Mesothelial cell of epicardium (in vitro differentiated cells): Measurements from ENCODE around the gene ZCCHC10. TPM values are rescaled to one million over a fixed set of nuclear protein-coding genes. Genes with fewer than 3 reads are reported as not detected.

Experiments
- DNase-seq, 2 experiments: peaks; one replicate each; pipeline ENCODE4 v3.0.0; 2021; ENCODE audit warnings: low spot score in 2 of 2; ENCODE audit not compliant: unreplicated experiment in 2 of 2
- H3K27ac Mint-ChIP-seq: 2 replicates; pipeline ENCODE4 v1.8.0; 2021; ENCODE audit warnings: mixed read lengths
- H3K27me3 Mint-ChIP-seq: 2 replicates; pipeline ENCODE4 v1.8.0; 2021; ENCODE audit warnings: low read depth, mixed read lengths
- H3K36me3 Mint-ChIP-seq: 2 replicates; pipeline ENCODE4 v1.8.0; 2021; ENCODE audit warnings: mixed read lengths
- H3K4me1 Mint-ChIP-seq: 2 replicates; pipeline ENCODE4 v1.8.0; 2021; ENCODE audit warnings: mixed read lengths
- H3K4me3 Mint-ChIP-seq: 2 replicates; pipeline ENCODE4 v1.8.0; 2021; ENCODE audit warnings: mild to moderate bottlenecking, moderate library complexity, mixed read lengths
- H3K9me3 Mint-ChIP-seq: 2 replicates; pipeline ENCODE4 v1.8.0; 2021; ENCODE audit warnings: mixed read lengths
- total RNA-seq: library from RNA; stranded (reverse); gene quantifications from 3 replicates; pipeline ENCODE4 v1.2.1, GENCODE V29; 2021
- TF ChIP-seq, protein P1 (sequence below): fragments of 200-600 bp; sonication (generic); IDR thresholded peaks from one replicate; pipeline ENCODE4 v1.5.0; 2021; ENCODE audit warnings: antibody characterized with exemption; ENCODE audit not compliant: unreplicated experiment

The ZCCHC10 gene
- total RNA-seq, 1 donor from 2014 or later = 18.7 TPM

DNA sequence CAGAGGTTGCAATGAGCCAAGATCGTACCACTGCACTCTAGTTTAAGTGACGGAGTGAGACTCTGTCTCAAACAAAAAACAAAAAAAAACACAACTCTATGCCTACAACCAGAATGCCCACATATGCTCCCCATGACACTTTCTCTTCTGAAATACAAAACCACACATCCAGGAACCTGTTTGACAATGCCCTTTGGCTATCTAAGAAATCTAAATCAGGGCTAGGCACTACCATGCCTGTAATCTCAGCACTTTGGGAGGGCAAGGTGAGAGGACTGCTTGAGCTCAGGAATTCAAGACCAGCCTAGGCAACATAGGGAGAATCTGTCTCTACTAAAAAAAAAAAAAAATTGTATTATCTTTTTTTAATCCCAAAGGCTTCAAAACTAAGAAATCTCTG lies 73.5 kb downstream of the ZCCHC10 start:
- H3K4me3 Mint-ChIP-seq = no peak overlapping the region
- H3K36me3 Mint-ChIP-seq = peaks cover 30% of the 10 kb centered on the region
- TF ChIP-seq, protein P1, sequence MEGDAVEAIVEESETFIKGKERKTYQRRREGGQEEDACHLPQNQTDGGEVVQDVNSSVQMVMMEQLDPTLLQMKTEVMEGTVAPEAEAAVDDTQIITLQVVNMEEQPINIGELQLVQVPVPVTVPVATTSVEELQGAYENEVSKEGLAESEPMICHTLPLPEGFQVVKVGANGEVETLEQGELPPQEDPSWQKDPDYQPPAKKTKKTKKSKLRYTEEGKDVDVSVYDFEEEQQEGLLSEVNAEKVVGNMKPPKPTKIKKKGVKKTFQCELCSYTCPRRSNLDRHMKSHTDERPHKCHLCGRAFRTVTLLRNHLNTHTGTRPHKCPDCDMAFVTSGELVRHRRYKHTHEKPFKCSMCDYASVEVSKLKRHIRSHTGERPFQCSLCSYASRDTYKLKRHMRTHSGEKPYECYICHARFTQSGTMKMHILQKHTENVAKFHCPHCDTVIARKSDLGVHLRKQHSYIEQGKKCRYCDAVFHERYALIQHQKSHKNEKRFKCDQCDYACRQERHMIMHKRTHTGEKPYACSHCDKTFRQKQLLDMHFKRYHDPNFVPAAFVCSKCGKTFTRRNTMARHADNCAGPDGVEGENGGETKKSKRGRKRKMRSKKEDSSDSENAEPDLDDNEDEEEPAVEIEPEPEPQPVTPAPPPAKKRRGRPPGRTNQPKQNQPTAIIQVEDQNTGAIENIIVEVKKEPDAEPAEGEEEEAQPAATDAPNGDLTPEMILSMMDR = no peak
- H3K4me1 Mint-ChIP-seq = peaks cover 18% of the 10 kb centered on the region
- H3K27me3 Mint-ChIP-seq = no peaks in the 10 kb centered on the region
- peak overlapping the region; percentile 23 for H3K27ac Mint-ChIP-seq
- DNase-seq = no peak
- H3K9me3 Mint-ChIP-seq = peaks cover 5% of the 10 kb centered on the region

DNA sequence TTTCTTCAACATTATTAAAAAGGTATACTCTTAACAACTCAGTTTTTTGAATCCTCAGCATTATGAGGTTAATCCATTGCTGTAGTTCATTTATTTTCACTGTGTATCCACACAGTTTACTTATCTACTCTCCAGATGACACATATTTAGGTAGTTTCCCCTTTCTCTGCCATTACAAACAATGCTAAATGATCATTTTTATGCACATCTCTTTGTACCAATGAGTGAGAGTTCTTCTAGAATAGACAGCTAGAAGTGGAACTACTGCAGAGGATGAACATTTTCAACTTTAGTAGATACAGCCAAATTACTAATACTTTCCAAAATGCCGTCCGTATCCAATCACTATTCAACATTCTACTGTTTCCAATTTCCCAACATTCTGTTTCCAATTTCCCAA lies 74.5 kb downstream of the ZCCHC10 start:
- no peak for DNase-seq
- Mint-ChIP-seq H3K27me3 (no peaks in the 10 kb centered on the region), H3K9me3 (peaks cover 5% of the 10 kb centered on the region), H3K4me1 (peaks cover 21% of the 10 kb centered on the region), H3K27ac (no peak overlapping the region), H3K4me3 (no peak overlapping the region), H3K36me3 (peaks cover 29% of the 10 kb centered on the region)
- TF ChIP-seq, protein P1 = no peak

DNA sequence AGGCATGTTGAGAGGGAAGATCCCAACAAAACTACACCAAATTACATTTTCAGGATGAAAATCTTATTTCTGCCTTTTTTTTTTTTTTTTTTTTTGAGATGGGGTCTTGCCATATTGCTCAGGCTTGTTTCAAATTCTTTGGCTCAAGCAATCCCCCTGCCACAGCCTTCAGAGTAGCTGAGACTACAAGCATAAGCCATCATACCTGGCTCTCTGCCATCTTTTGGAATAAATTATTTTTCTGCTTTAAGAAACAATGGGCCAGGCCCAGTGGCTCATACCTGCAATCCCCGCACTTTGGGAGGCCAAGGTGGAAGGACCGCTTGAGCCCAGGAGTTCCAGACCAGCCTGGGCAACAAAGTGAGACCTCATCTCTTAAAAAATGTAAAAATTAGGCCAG lies 77.2 kb downstream of the ZCCHC10 start:
- Mint-ChIP-seq H3K36me3 (peaks cover 22% of the 10 kb centered on the region), H3K27ac (peak overlapping the region; percentile 13), H3K4me1 (peaks cover 19% of the 10 kb centered on the region), H3K27me3 (no peaks in the 10 kb centered on the region), H3K9me3 (no peaks in the 10 kb centered on the region), H3K4me3 (no peak overlapping the region)
- DNase-seq = no peak
- TF ChIP-seq, protein P1 = no peak

DNA sequence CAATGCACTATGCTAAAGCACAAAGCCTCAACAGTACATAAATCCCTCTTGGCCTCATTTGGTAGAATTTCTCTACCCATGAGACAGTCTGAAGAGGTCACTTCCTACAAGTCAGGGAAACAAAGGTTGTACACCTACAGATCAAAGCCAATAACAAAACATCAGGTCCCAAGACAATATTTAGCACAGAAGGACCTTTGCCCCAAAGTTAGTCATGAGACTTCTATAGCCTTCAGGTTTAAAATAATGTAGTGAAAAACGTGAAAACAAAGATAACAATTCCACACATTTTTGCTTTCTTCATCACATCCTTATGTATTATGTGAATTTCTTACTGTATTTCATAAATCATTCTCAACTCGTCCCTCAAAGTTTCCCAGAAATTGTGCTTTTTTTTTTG lies 78.7 kb downstream of the ZCCHC10 start:
- Mint-ChIP-seq H3K4me1 (peaks cover 8% of the 10 kb centered on the region), H3K4me3 (no peak overlapping the region), H3K36me3 (peaks cover 13% of the 10 kb centered on the region), H3K9me3 (no peaks in the 10 kb centered on the region), H3K27me3 (no peaks in the 10 kb centered on the region), H3K27ac (peak overlapping the region; percentile 8)
- TF ChIP-seq, protein P1 = no peak
- DNase-seq = no peak

Other genes starting within 250 kb of the ZCCHC10 start
- 54.9 to 58.9 TPM (median 58.6 TPM) in 3 replicates for gene SEPTIN8, start 249.3 kb downstream of the ZCCHC10 start, total RNA-seq
- gene SOWAHA, start 213.2 kb downstream of the ZCCHC10 start, total RNA-seq = 0.52 to 0.67 TPM (median 0.64 TPM) in 3 replicates
- 8.6 to 12.2 TPM (median 8.6 TPM) in 3 replicates for gene SHROOM1, start 195.9 kb downstream of the ZCCHC10 start, total RNA-seq
- 0.93 to 1.2 TPM (median 0.98 TPM) in 3 replicates for gene GDF9, start 160.1 kb downstream of the ZCCHC10 start, total RNA-seq
- gene UQCRQ, start 159.9 kb downstream of the ZCCHC10 start, total RNA-seq = 258 to 329 TPM (median 308 TPM) in 3 replicates
- 1.9 to 2.6 TPM (median 1.9 TPM) in 3 replicates for gene LEAP2, start 152.9 kb downstream of the ZCCHC10 start, total RNA-seq
- 117 to 119 TPM (median 117 TPM) in 3 replicates for gene AFF4, start 62.9 kb downstream of the ZCCHC10 start, total RNA-seq
- gene HSPA4, start 25.5 kb upstream of the ZCCHC10 start, total RNA-seq = 109 to 111 TPM (median 111 TPM) in 3 replicates